Neural progenitor cell (in vitro differentiated cells): ENCODE results near the gene FOXA2.

ENCODE experiments used
- EZH2 ChIP-seq: fragments of 200-600 bp; sonication (generic); IDR thresholded peaks from 2 replicates; pipeline ENCODE4 v1.6.1; 2017; ENCODE audit warnings: antibody characterized with exemption, mild to moderate bottlenecking, moderate library complexity
- EZH2phosphoT487 ChIP-seq: fragments of 200-600 bp; sonication (generic); IDR thresholded peaks from 2 replicates; pipeline ENCODE4 v1.6.1; 2017; ENCODE audit warnings: antibody characterized with exemption
- TF ChIP-seq, protein P1 (sequence below): fragments of 200-600 bp; sonication (generic); IDR thresholded peaks from 2 replicates; pipeline ENCODE4 v1.5.1; 2017; ENCODE audit warnings: antibody characterized with exemption, mild to moderate bottlenecking

- TF ChIP-seq, protein P1, sequence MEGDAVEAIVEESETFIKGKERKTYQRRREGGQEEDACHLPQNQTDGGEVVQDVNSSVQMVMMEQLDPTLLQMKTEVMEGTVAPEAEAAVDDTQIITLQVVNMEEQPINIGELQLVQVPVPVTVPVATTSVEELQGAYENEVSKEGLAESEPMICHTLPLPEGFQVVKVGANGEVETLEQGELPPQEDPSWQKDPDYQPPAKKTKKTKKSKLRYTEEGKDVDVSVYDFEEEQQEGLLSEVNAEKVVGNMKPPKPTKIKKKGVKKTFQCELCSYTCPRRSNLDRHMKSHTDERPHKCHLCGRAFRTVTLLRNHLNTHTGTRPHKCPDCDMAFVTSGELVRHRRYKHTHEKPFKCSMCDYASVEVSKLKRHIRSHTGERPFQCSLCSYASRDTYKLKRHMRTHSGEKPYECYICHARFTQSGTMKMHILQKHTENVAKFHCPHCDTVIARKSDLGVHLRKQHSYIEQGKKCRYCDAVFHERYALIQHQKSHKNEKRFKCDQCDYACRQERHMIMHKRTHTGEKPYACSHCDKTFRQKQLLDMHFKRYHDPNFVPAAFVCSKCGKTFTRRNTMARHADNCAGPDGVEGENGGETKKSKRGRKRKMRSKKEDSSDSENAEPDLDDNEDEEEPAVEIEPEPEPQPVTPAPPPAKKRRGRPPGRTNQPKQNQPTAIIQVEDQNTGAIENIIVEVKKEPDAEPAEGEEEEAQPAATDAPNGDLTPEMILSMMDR, result no peak
- no peak for TF ChIP-seq EZH2
- TF ChIP-seq EZH2phosphoT487, result no peak
Observed at GRCh38 chr20:22560817-22561216, 23.6 kb downstream of the FOXA2 start.
